ENCODE results near the gene TMEM213. TPM values are rescaled to one million over a fixed set of nuclear protein-coding genes. Genes with fewer than 3 reads are reported as not detected.

The TMEM213 gene, protein sequence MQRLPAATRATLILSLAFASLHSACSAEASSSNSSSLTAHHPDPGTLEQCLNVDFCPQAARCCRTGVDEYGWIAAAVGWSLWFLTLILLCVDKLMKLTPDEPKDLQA
- not detected for total RNA-seq (2021; fragmentation: NEBNext Ultra II Directional; extraction: Animal tissue kit (Norgen Biotek cat#: 25700))
- long read RNA-seq: 0 reads

GRCh38 chr7:138797715-138798320 lies at the start of gene TMEM213, which contains the start of gene ATP6V0A4:
Gene TMEM213 (plus strand): TSS chr7:138797994. CDS start chr7:138798105, 111 bp downstream.
Gene ATP6V0A4 (minus strand): TSS chr7:138798196. CDS start chr7:138771247, 26,949 bp downstream.
- H3K27ac Mint-ChIP-seq: no peak within 1 kb of the TSS
- no peaks in the 10 kb centered on the region for H3K36me3 Mint-ChIP-seq (ENCODE audit: low read depth)
- TF ChIP-seq, protein P1, sequence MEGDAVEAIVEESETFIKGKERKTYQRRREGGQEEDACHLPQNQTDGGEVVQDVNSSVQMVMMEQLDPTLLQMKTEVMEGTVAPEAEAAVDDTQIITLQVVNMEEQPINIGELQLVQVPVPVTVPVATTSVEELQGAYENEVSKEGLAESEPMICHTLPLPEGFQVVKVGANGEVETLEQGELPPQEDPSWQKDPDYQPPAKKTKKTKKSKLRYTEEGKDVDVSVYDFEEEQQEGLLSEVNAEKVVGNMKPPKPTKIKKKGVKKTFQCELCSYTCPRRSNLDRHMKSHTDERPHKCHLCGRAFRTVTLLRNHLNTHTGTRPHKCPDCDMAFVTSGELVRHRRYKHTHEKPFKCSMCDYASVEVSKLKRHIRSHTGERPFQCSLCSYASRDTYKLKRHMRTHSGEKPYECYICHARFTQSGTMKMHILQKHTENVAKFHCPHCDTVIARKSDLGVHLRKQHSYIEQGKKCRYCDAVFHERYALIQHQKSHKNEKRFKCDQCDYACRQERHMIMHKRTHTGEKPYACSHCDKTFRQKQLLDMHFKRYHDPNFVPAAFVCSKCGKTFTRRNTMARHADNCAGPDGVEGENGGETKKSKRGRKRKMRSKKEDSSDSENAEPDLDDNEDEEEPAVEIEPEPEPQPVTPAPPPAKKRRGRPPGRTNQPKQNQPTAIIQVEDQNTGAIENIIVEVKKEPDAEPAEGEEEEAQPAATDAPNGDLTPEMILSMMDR (IDR thresholded peaks at IDR 0.05): no peak
- H3K27me3 Mint-ChIP-seq (ENCODE audit: insufficient read depth): peaks cover 26% of the 10 kb centered on the region
- no peak for DNase-seq
- no peak within 1 kb of the TSS for H3K4me3 Mint-ChIP-seq
- H3K4me1 Mint-ChIP-seq (ENCODE audit: low read depth): no peaks in the 10 kb centered on the region
- H3K9me3 Mint-ChIP-seq: no peaks in the 10 kb centered on the region

- H3K36me3 Mint-ChIP-seq (ENCODE audit: low read depth): no peaks in the 10 kb centered on the region
- DNase-seq: no peak
- H3K4me3 Mint-ChIP-seq: no peak overlapping the region
- TF ChIP-seq, protein P1 (IDR thresholded peaks at IDR 0.05): no peak
- H3K27ac Mint-ChIP-seq: no peak overlapping the region
- peaks cover 17% of the 10 kb centered on the region for H3K27me3 Mint-ChIP-seq (ENCODE audit: insufficient read depth)
- H3K9me3 Mint-ChIP-seq: no peaks in the 10 kb centered on the region
- H3K4me1 Mint-ChIP-seq (ENCODE audit: low read depth): peaks cover 12% of the 10 kb centered on the region; the same call in 1 of the 2 replicates
These were observed 49.1 kb upstream of the TMEM213 start for GRCh38 chr7:138748666-138749065.

GRCh38 chr7:138749960-138750359 lies 47.8 kb upstream of the TMEM213 start:
- TF ChIP-seq, protein P1 (IDR thresholded peaks at IDR 0.05): no peak
- no peak overlapping the region for H3K27ac Mint-ChIP-seq

DNA sequence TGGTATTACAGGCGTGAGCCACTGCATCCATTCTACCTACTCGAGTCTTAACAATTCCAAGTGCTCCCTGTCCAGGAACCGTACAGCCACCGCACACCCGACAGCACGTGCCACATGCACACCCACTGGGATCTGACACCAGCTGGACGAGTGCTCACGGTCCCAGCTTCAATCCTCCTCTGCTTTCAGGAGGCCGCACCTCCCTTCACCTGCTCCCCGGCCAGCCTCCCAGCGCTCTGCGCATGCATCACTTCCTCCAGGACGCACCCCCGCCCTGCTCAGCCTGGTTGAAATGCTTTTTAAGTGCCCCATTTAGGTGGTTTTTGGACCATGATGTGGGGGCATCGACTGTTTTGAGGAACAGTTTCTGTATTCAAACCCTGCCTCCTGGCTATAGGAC lies 47.3 kb upstream of the TMEM213 start:
- no peaks in the 10 kb centered on the region for H3K9me3 Mint-ChIP-seq
- H3K27me3 Mint-ChIP-seq (ENCODE audit: insufficient read depth): peaks cover 17% of the 10 kb centered on the region
- no peak overlapping the region for H3K4me3 Mint-ChIP-seq
- no peak overlapping the region for H3K27ac Mint-ChIP-seq
- H3K4me1 Mint-ChIP-seq (ENCODE audit: low read depth): peaks cover 17% of the 10 kb centered on the region
- H3K36me3 Mint-ChIP-seq (ENCODE audit: low read depth): no peaks in the 10 kb centered on the region
- no peak for DNase-seq
- TF ChIP-seq, protein P1 (IDR thresholded peaks at IDR 0.05): no peak

More at GRCh38 chr7:138749960-138750359, 47.8 kb upstream of the TMEM213 start:
- Mint-ChIP-seq H3K4me3 (no peak overlapping the region), H3K9me3 (no peaks in the 10 kb centered on the region), H3K36me3 (ENCODE audit: low read depth) (no peaks in the 10 kb centered on the region), H3K4me1 (ENCODE audit: low read depth) (peaks cover 12% of the 10 kb centered on the region), H3K27me3 (ENCODE audit: insufficient read depth) (peaks cover 17% of the 10 kb centered on the region)
- DNase-seq: no peak

GRCh38 chr7:138750901-138751464 lies 46.8 kb upstream of the TMEM213 start:
- DNase-seq: no peak

More at GRCh38 chr7:138750901-138751464, 46.8 kb upstream of the TMEM213 start:
- Mint-ChIP-seq H3K4me3 (no peak overlapping the region; the same call in 1 of the 2 replicates), H3K27me3 (ENCODE audit: insufficient read depth) (peaks cover 17% of the 10 kb centered on the region), H3K4me1 (ENCODE audit: low read depth) (peaks cover 22% of the 10 kb centered on the region), H3K36me3 (ENCODE audit: low read depth) (no peaks in the 10 kb centered on the region), H3K9me3 (no peaks in the 10 kb centered on the region), H3K27ac (no peak overlapping the region)
- TF ChIP-seq, protein P1 (IDR thresholded peaks at IDR 0.05): no peak

Measured in HFFc6 (cell line).